Thymus (tissue), 11 donors: ENCODE data around the gene TMBIM1. TPM values are rescaled to one million over a fixed set of nuclear protein-coding genes. Genes with fewer than 3 reads are reported as not detected.
A peak's percentile ranks its signal among the peaks of the same experiment; 100 is the strongest.

Experiments used
- DNase-seq, 9 donors: peaks; one replicate each; pipeline ENCODE4 v3.0.0-alpha.2; 2013; ENCODE audit warnings: low spot score in 9 of 9, low read depth in 6 of 9, missing footprints in 1 of 9
- H3K27ac ChIP-seq, 2 donors: one replicate each; pipeline ENCODE4 v1.5.1; 2013; ENCODE audit warnings: control low read depth in 1 of 2, low read depth in 1 of 2, low read length in 1 of 2, mild to moderate bottlenecking in 1 of 2, moderate library complexity in 1 of 2
- H3K27me3 ChIP-seq, 2 donors: one replicate each; pipeline ENCODE4 v1.5.1; 2013; ENCODE audit warnings: low read length in 1 of 2; ENCODE audit not compliant: control insufficient read depth in 2 of 2, insufficient read depth in 1 of 2
- H3K36me3 ChIP-seq, 2 donors: one replicate each; pipeline ENCODE4 v1.5.1; 2013; ENCODE audit warnings: low read length in 1 of 2, mild to moderate bottlenecking in 1 of 2, moderate library complexity in 1 of 2; ENCODE audit not compliant: control insufficient read depth in 2 of 2, insufficient read depth in 2 of 2
- H3K4me1 ChIP-seq, 2 donors: one replicate each; pipeline ENCODE4 v1.5.1; 2013; ENCODE audit warnings: low read length in 2 of 2; ENCODE audit not compliant: control insufficient read depth in 2 of 2, insufficient read depth in 2 of 2
- H3K4me3 ChIP-seq, 2 donors: one replicate each; pipeline ENCODE4 v1.5.1; 2013; ENCODE audit warnings: low read length in 2 of 2, control low read depth in 1 of 2, mild to moderate bottlenecking in 1 of 2
- H3K9me3 ChIP-seq, 2 donors: one replicate each; pipeline ENCODE4 v1.5.1; 2013; ENCODE audit warnings: low read length in 1 of 2, mild to moderate bottlenecking in 1 of 2; ENCODE audit not compliant: control insufficient read depth in 2 of 2, insufficient read depth in 1 of 2
- WGBS: extraction: QIAGEN DNeasy Blood & Tissue Kit; methylation state at CpG from one replicate; pipeline ENCODE4 v1.1.7; 2013; 5-methylcytosine and 5-hydroxymethylcytosine counted together
- polyA plus RNA-seq: library from polyadenylated mRNA; stranded (reverse); fragments of 200-250 nt; gene quantifications from one replicate; pipeline ENCODE4 v1.2.3, GENCODE V29; 2013
- total RNA-seq: library from RNA; stranded (reverse); fragments of 120-200 nt; gene quantifications from one replicate; pipeline ENCODE4 v1.2.4, GENCODE V29; 2013
- donor health status: healthy.

Gene TMBIM1
- total and polyA plus RNA-seq, 2 donors, result 44.0 to 56.2 TPM

- Histone ChIP-seq H3K9me3 (no peaks in the 10 kb centered on the region), H3K27me3 (no peaks in the 10 kb centered on the region), H3K36me3 (peaks cover 0 to 5% of the 10 kb centered on the region in 2 donors), H3K4me1 (peaks cover 50 to 79% of the 10 kb centered on the region in 2 donors), H3K27ac (peak overlapping the region; percentile 85 to 88), H3K4me3 (peak overlapping the region in 1 of 2 donors; percentile 82)
- DNase-seq, result no peak
- 83% methylated on average over 6 of the region's 6 CpGs for WGBS
These were observed 2.5 kb downstream of the TMBIM1 start for GRCh38 chr2:218289639-218290315.

- peak in 8 of 9 donors; percentile 58 to 88 (median 65) for DNase-seq
- H3K27ac ChIP-seq, result peak overlapping the region; percentile 79 to 93
- peaks cover 6 to 29% of the 10 kb centered on the region in 2 donors for H3K36me3 ChIP-seq
- H3K9me3 ChIP-seq, result no peaks in the 10 kb centered on the region
- peak overlapping the region; percentile 40 to 41 for H3K4me3 ChIP-seq
- peaks cover 46 to 95% of the 10 kb centered on the region in 2 donors for H3K4me1 ChIP-seq
- 20% methylated on average over 11 of the region's 11 CpGs for WGBS
- no peaks in the 10 kb centered on the region for H3K27me3 ChIP-seq
These were observed 5.5 kb downstream of the TMBIM1 start for GRCh38 chr2:218286570-218287459.

- no peak overlapping the region for H3K4me3 ChIP-seq
- H3K36me3 ChIP-seq, result peaks cover 13 to 35% of the 10 kb centered on the region in 2 donors
- DNase-seq, result no peak
- H3K9me3 ChIP-seq, result no peaks in the 10 kb centered on the region
- peak overlapping the region; percentile 79 to 93 for H3K27ac ChIP-seq
- peaks cover 34 to 83% of the 10 kb centered on the region in 2 donors for H3K4me1 ChIP-seq
- no peaks in the 10 kb centered on the region for H3K27me3 ChIP-seq
- WGBS, result 91% methylated on average over 6 of the region's 6 CpGs
These were observed 6.7 kb downstream of the TMBIM1 start for GRCh38 chr2:218285604-218286003.

GRCh38 chr2:218284106-218284811 is 8.0 kb downstream of the TMBIM1 start:
- 91% methylated on average over 16 of the region's 16 CpGs for WGBS
- Histone ChIP-seq H3K27me3 (no peaks in the 10 kb centered on the region), H3K4me3 (no peak overlapping the region), H3K9me3 (no peaks in the 10 kb centered on the region), H3K27ac (peak overlapping the region; percentile 43 to 72), H3K36me3 (peaks cover 26 to 49% of the 10 kb centered on the region in 2 donors), H3K4me1 (peaks cover 23 to 70% of the 10 kb centered on the region in 2 donors)
- no peak for DNase-seq

GRCh38 chr2:218282173-218282991 is 9.9 kb downstream of the TMBIM1 start:
- DNase-seq, result no peak
- Histone ChIP-seq H3K4me1 (peaks cover 17 to 51% of the 10 kb centered on the region in 2 donors), H3K9me3 (no peaks in the 10 kb centered on the region), H3K36me3 (peaks cover 44 to 67% of the 10 kb centered on the region in 2 donors), H3K4me3 (no peak overlapping the region), H3K27ac (peak overlapping the region; percentile 63 to 71), H3K27me3 (no peaks in the 10 kb centered on the region)
- 92% methylated on average over 17 of the region's 17 CpGs for WGBS

- Histone ChIP-seq H3K27me3 (no peaks in the 10 kb centered on the region), H3K36me3 (peaks cover 52 to 76% of the 10 kb centered on the region in 2 donors), H3K9me3 (no peaks in the 10 kb centered on the region), H3K4me3 (no peak overlapping the region), H3K4me1 (peaks cover 8 to 42% of the 10 kb centered on the region in 2 donors), H3K27ac (no peak overlapping the region)
- no peak for DNase-seq
- 94% methylated on average over 3 of the region's 3 CpGs for WGBS
These were observed 10.9 kb downstream of the TMBIM1 start for GRCh38 chr2:218281449-218281848.

GRCh38 chr2:218280260-218280870 is 11.9 kb downstream of the TMBIM1 start:
- Histone ChIP-seq H3K27ac (no peak overlapping the region), H3K4me3 (no peak overlapping the region), H3K4me1 (peaks cover 1 to 31% of the 10 kb centered on the region in 2 donors), H3K27me3 (no peaks in the 10 kb centered on the region), H3K9me3 (no peaks in the 10 kb centered on the region), H3K36me3 (peaks cover 63 to 83% of the 10 kb centered on the region in 2 donors)
- 94% methylated on average over 14 of the region's 14 CpGs for WGBS
- DNase-seq, result no peak
